Measurements from ENCODE around the gene CPNE6.

The CPNE6 gene

GRCh38 chr14:24123424-24124417, 52.4 kb downstream of the CPNE6 start:
- TF ChIP-seq, protein P1, sequence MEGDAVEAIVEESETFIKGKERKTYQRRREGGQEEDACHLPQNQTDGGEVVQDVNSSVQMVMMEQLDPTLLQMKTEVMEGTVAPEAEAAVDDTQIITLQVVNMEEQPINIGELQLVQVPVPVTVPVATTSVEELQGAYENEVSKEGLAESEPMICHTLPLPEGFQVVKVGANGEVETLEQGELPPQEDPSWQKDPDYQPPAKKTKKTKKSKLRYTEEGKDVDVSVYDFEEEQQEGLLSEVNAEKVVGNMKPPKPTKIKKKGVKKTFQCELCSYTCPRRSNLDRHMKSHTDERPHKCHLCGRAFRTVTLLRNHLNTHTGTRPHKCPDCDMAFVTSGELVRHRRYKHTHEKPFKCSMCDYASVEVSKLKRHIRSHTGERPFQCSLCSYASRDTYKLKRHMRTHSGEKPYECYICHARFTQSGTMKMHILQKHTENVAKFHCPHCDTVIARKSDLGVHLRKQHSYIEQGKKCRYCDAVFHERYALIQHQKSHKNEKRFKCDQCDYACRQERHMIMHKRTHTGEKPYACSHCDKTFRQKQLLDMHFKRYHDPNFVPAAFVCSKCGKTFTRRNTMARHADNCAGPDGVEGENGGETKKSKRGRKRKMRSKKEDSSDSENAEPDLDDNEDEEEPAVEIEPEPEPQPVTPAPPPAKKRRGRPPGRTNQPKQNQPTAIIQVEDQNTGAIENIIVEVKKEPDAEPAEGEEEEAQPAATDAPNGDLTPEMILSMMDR (IDR thresholded peaks at IDR 0.05) = no peak
- Histone ChIP-seq H3K27me3 (no peaks in the 10 kb centered on the region), H3K27ac (no peak overlapping the region), H3K4me1 (no peaks in the 10 kb centered on the region), H3K9me3 (no peaks in the 10 kb centered on the region), H3K4me3 (no peak overlapping the region), H3K36me3 (peaks cover 51 to 60% (median 53%) of the 10 kb centered on the region in 3 donors)
- intact Hi-C loops (cut with DNase I; ENCODE audit: low total_unique reads) = no loop called here
- DNase-seq = peak in 1 of 2 donors; percentile 41

GRCh38 chr14:24126939-24127338, 55.6 kb downstream of the CPNE6 start:
- intact Hi-C loops (cut with DNase I; ENCODE audit: low total_unique reads) = no loop called here

DNA sequence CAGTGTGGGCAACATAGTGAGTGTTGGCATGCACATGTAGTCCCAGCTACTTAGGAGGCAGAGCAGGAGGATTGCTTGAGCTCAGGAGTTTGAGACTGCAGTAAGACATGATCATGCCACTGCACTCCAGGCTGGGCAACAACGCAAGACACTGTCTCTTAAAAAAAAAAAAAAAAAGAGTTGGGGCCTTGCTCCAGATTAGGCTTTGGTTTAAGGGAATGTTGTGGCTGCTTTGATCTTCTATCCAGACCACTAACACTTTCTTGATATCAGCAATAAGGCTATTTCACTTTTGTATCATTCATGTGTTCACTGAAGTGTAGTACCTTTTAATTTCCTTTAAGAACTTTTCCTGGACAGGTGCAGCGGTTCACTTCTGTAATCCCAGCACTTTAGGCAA, 56.3 kb downstream of the CPNE6 start:
- peaks cover 0 to 9% (median 0%) of the 10 kb centered on the region in 4 donors for H3K4me1 ChIP-seq
- no peak overlapping the region for H3K27ac ChIP-seq
- H3K4me3 ChIP-seq = no peak overlapping the region
- intact Hi-C loops (cut with DNase I; ENCODE audit: low total_unique reads) = no loop called here
- H3K36me3 ChIP-seq = peaks cover 13 to 26% (median 13%) of the 10 kb centered on the region in 3 donors
- H3K27me3 ChIP-seq = no peaks in the 10 kb centered on the region
- no peaks in the 10 kb centered on the region for H3K9me3 ChIP-seq
- TF ChIP-seq, protein P1 (IDR thresholded peaks at IDR 0.05) = no peak
- peak in 1 of 2 donors; percentile 1 for DNase-seq

More at GRCh38 chr14:24126939-24127338, 55.6 kb downstream of the CPNE6 start:
- Histone ChIP-seq H3K4me1 (peaks cover 0 to 9% (median 0%) of the 10 kb centered on the region in 4 donors), H3K27me3 (no peaks in the 10 kb centered on the region), H3K36me3 (peaks cover 19 to 34% (median 21%) of the 10 kb centered on the region in 3 donors), H3K27ac (no peak overlapping the region), H3K4me3 (no peak overlapping the region), H3K9me3 (no peaks in the 10 kb centered on the region)
- DNase-seq = no peak
- TF ChIP-seq, protein P1 (IDR thresholded peaks at IDR 0.05) = no peak

Data from tibial artery (tissue), 4 donors.